GM18951 (cell line): ENCODE data around the gene IGF2R.
"Not testable (repeated sequence)": the region's sequence is repeated elsewhere in the genome, so short reads cannot be mapped to it uniquely, and the experiment has no call there.

Source experiments
- POLR2A ChIP-seq: IDR thresholded peaks from 4 replicates; pipeline ENCODE4 v1.6.1; 2011; ENCODE audit warnings: mild to moderate bottlenecking; ENCODE audit not compliant: insufficient read length, insufficient read depth; ENCODE audit errors: extremely low read depth
- in situ Hi-C: fragments of 300-500 bp; cut with MboI; formaldehyde crosslinking; loops from one replicate; pipeline ENCODE4 v1.12.0; 2022; ENCODE audit warnings: low sequenced_read_pairs, mixed read lengths, inconsistent platforms; ENCODE audit not compliant: unreplicated experiment

IGF2R gene

GRCh38 chr6:160078883-160079685 lies 110.2 kb downstream of the IGF2R start:
- in situ Hi-C loops, result no loop called here
- no peak for TF ChIP-seq POLR2A

DNA sequence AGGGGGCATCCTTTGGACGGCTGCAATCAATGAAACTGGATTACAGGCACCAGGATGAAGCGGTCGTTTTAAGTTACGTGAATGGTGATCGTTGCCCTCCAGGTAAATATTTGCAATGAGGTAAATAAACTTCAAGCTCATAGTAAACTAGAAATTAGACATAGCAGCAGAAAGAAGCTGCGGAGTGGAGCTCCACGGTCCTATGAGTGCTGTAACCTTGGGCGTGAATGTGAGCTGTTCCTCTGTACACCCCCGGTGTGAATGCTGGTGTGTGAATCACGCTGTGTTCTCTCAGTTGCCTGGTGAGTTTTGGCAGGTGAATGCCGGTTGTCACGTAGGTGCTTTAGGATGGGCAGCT lies 110.8 kb downstream of the IGF2R start:
- in situ Hi-C loops, result no loop called here
- no peak for TF ChIP-seq POLR2A

GRCh38 chr6:160080097-160080496 lies 111.2 kb downstream of the IGF2R start:
- in situ Hi-C loops, result no loop called here
- no peak for TF ChIP-seq POLR2A

DNA sequence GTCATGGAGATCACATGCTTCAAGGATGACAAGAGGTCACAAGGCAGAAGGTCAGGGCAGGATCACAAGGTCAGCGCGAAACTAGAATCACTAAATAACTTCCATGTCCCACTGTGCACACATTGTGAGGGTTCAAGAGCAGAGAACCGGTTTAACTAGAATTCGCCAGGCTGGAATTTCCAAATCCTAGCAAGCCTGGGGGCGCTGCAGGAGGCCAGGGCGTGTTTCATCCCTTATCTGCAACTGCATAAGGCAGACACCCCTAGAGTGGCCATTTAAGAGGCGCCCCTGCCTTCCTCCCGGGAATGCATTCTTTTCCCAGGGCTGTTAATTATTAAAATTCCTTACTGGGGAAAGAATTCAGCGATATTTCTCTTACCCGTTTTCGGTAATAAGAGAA lies 112.5 kb downstream of the IGF2R start:
- in situ Hi-C loops, result no loop called here
- no peak for TF ChIP-seq POLR2A

- in situ Hi-C loops, result no loop called here
- no peak for TF ChIP-seq POLR2A
These were observed 113.7 kb downstream of the IGF2R start for GRCh38 chr6:160082627-160083026.

GRCh38 chr6:160084198-160084776 lies 115.4 kb downstream of the IGF2R start:
- in situ Hi-C loops, result no loop called here
- no peak for TF ChIP-seq POLR2A

- TF ChIP-seq POLR2A, result no peak
- in situ Hi-C loops, result no loop called here
These were observed 116.3 kb downstream of the IGF2R start for GRCh38 chr6:160085226-160085625.

DNA sequence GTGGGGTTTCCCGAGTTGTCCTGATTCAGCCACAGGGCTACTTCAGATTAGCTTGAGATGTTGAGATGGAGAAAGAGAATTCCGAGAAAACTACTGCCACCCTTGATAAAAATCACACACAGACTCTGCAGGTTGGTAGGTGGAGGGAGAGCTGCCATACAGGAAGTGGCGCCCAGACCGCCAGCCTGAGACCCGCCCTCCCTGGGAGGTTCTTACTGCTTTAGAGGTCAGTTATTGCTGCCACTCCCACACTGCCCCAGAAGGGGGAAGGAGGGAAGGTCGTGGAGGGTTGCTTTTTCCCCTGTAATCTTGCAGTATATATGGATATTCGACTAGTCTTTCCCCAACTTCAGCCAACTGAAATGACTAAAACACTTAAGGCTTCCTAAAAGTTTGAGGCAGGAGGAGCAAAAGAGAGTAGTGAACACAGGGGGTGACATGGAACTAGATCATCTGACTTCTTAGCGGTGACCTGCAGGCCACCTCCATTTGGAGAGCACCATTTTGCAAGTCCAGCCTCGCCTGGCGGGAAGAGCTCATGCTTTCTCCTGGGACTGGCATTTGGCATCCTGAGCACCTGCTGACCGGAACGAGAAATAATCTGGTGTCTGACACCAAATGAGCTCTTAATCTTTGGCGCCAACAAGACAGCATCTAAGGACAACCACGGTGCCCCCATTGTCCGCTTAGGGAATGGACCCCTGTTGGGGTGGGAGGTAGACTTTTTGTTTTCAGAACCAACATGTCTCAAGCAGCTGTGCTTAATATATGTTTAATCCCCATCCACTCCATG lies 117.0 kb downstream of the IGF2R start:
- no peak for TF ChIP-seq POLR2A
- in situ Hi-C loops, result no loop called here

DNA sequence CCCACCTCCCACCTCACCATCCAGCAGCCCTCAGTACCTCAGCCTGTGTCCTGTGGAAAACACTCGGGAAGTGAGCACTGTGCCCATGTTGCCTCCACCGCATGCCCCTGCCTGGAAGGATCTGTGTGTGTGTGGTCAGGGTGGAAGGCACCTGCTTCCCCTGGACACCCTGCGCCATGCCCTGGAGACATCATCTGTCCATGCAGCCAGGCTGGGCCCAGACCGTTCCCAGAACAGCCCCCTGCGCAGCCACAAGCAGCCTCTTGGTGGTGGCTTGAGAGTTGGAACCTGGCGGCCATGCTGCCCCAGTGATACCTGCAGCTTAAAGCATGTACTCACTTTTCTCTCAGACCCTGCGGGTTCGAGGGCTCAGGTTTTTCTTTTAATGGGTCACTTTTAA lies 117.9 kb downstream of the IGF2R start:
- TF ChIP-seq POLR2A, result no peak
- in situ Hi-C loops, result no loop called here

- in situ Hi-C loops, result no loop called here
These were observed 119.3 kb downstream of the IGF2R start for GRCh38 chr6:160088069-160088783.

GRCh38 chr6:160088784-160089533 lies 120.1 kb downstream of the IGF2R start:
- TF ChIP-seq POLR2A, result no peak
- in situ Hi-C loops, result no loop called here

More at GRCh38 chr6:160088069-160088783, 119.3 kb downstream of the IGF2R start:
- no peak for TF ChIP-seq POLR2A

GRCh38 chr6:160089534-160089897 lies 120.6 kb downstream of the IGF2R start:
- no peak for TF ChIP-seq POLR2A
- in situ Hi-C loops, result no loop called here

- in situ Hi-C loops, result not testable (repeated sequence)
These were observed 121.8 kb downstream of the IGF2R start for GRCh38 chr6:160090442-160091239.

DNA sequence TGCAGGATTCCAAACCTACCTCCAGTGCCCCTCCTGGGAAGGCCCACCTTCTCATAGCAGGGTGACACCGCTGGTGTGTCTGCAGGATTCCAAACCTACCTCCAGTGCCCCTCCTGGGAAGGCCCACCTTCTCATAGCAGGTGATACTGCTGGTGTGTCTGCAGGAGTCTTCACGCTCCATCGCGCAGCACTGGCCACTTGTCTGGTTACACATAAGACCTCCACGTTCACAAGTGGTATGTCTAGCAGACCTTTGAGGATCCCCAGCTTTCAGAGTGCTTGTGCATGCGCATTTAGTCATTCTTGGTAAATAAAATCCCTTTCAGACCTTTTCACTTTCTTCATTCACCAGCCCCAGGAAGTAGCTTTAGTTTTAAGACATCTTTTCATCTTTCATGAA lies 123.3 kb downstream of the IGF2R start:
- in situ Hi-C loops, result not testable (repeated sequence)
